K562 (cell line): ENCODE results near the gene SLC25A1. TPM values are rescaled to one million over a fixed set of nuclear protein-coding genes. Genes with fewer than 3 reads are reported as not detected.
A peak's percentile ranks its signal among the peaks of the same experiment; 100 is the strongest.

ENCODE experiments used
- ARID3B ChIP-seq: fragments of 250-450 bp; sonication (Bioruptor Pico); IDR thresholded peaks from 2 replicates; pipeline ENCODE4 v1.4.0; 2020; ENCODE audit warnings: borderline replicate concordance
- BRF1 ChIP-seq: IDR thresholded peaks from 3 replicates; pipeline ENCODE4 v1.6.1; 2011; ENCODE audit warnings: borderline replicate concordance, mild to moderate bottlenecking; ENCODE audit not compliant: insufficient read length; ENCODE audit errors: extremely low read depth
- CGGBP1 ChIP-seq: fragments of 250-450 bp; sonication (Bioruptor Pico); IDR thresholded peaks from 2 replicates; pipeline ENCODE4 v1.9.0; 2021; ENCODE audit warnings: mild to moderate bottlenecking
- KDM2B ChIP-seq: fragments of 250-450 bp; sonication (Bioruptor Pico); IDR thresholded peaks from 2 replicates; pipeline ENCODE4 v1.8.0; 2021; ENCODE audit warnings: mild to moderate bottlenecking, moderate library complexity
- KLF1 ChIP-seq: fragments of 450-650 bp; IDR thresholded peaks from 2 replicates; pipeline ENCODE4 v1.6.1; 2016; ENCODE audit warnings: missing genetic modification characterization, missing compliant biosample characterization
- MCM3 ChIP-seq: fragments of 450-650 bp; IDR thresholded peaks from 2 replicates; pipeline ENCODE4 v1.6.1; 2016
- MNT ChIP-seq, 2 experiments: fragments of 450-650 bp; conservative IDR thresholded peaks; 2 replicates each; pipeline ENCODE4 v1.6.1; 2017; ENCODE audit warnings: mild to moderate bottlenecking in 2 of 2, moderate library complexity in 2 of 2
- MTA2 ChIP-seq: fragments of 450-650 bp; IDR thresholded peaks from 2 replicates; pipeline ENCODE4 v1.6.1; 2016; ENCODE audit warnings: low read depth
- PTBP1 ChIP-seq: fragments of 200-400 bp; formaldehyde crosslinking; IDR thresholded peaks from 2 replicates; pipeline ENCODE4 v1.6.1; 2017; ENCODE audit warnings: low read depth, low read length
- RFX7 ChIP-seq: fragments of 250-450 bp; sonication (Bioruptor Pico); IDR thresholded peaks from 2 replicates; pipeline ENCODE4 v1.5.1; 2021; ENCODE audit warnings: mild to moderate bottlenecking
- RHOXF2B ChIP-seq: fragments of 250-450 bp; sonication (Bioruptor Pico); conservative IDR thresholded peaks from 2 replicates; pipeline ENCODE4 v1.5.1; 2021
- SMAD3 ChIP-seq: fragments of 450-650 bp; formaldehyde crosslinking; conservative IDR thresholded peaks from 2 replicates; pipeline ENCODE4 v1.4.0; 2020; ENCODE audit warnings: mild to moderate bottlenecking
- SOX6 ChIP-seq: fragments of 450-650 bp; IDR thresholded peaks from 2 replicates; pipeline ENCODE4 v1.6.1; 2014; ENCODE audit warnings: mild to moderate bottlenecking
- ZNF12 ChIP-seq: sonication (generic); formaldehyde crosslinking; IDR thresholded peaks from 2 replicates; pipeline ENCODE4 v1.4.0; 2020; ENCODE audit warnings: mild to moderate bottlenecking, missing genetic modification reagents
- ZNF165 ChIP-seq: fragments of 250-450 bp; sonication (Bioruptor Pico); IDR thresholded peaks from 2 replicates; pipeline ENCODE4 v1.4.0; 2020; ENCODE audit warnings: borderline replicate concordance
- ZNF436 ChIP-seq: fragments of 250-450, 450-650 bp; sonication (Bioruptor Pico); formaldehyde crosslinking; IDR thresholded peaks from 2 replicates; pipeline ENCODE4 v1.7.0; 2020; ENCODE audit warnings: mild to moderate bottlenecking
- ZNF699 ChIP-seq: fragments of 250-450 bp; sonication (Bioruptor Pico); IDR thresholded peaks from 2 replicates; pipeline ENCODE4 v1.8.0; 2021; ENCODE audit warnings: mild to moderate bottlenecking, moderate library complexity; ENCODE audit not compliant: insufficient replicate concordance
- polyA plus RNA-seq, 8 experiments: library from polyadenylated mRNA; depleted of rRNA in 4 of 8; stranded (reverse) in 5 of 8; unstranded in 3 of 8; fragments of >200 nt; fragmentation: Nextera tagmentation in 2 of 8; fragmentation: Illumina TruSeq in 1 of 8; extraction: Ambion mirVana in 2 of 8; extraction: Trizol in 1 of 8; gene quantifications; 2 replicates each; pipeline versions ENCODE4 v1.2.1 to v1.2.3, GENCODE V29; 2011 to 2014; ENCODE audit warnings: inconsistent platforms in 1 of 8, missing spikeins in 1 of 8
- total RNA-seq, 7 experiments: library from RNA; depleted of rRNA in 6 of 7; stranded (reverse); fragments of >200 nt in 6 of 7; fragmentation: Illumina TruSeq in 2 of 7; extraction: Trizol in 2 of 7; gene quantifications; 2 replicates each; pipeline versions ENCODE4 v1.2.1 to v1.2.3, GENCODE V29; 2011 to 2021; ENCODE audit warnings: low replicate concordance in 1 of 7
- TF ChIP-seq, protein P1 (sequence below): IDR thresholded peaks from 2 replicates; pipeline ENCODE4 v1.6.1; 2016; ENCODE audit warnings: missing genetic modification characterization, missing compliant biosample characterization
- TF ChIP-seq, protein P2 (sequence below): sonication (generic); formaldehyde crosslinking; IDR thresholded peaks from 2 replicates; pipeline ENCODE4 v1.4.0; 2020; ENCODE audit warnings: mild to moderate bottlenecking, missing genetic modification reagents

The SLC25A1 gene
- total and polyA plus RNA-seq, 9 of the 15 experiments (the other 6 are each of a cell fraction or from before 2014, with no cell fraction given): 11.0 to 408 (median 110) TPM

DNA sequence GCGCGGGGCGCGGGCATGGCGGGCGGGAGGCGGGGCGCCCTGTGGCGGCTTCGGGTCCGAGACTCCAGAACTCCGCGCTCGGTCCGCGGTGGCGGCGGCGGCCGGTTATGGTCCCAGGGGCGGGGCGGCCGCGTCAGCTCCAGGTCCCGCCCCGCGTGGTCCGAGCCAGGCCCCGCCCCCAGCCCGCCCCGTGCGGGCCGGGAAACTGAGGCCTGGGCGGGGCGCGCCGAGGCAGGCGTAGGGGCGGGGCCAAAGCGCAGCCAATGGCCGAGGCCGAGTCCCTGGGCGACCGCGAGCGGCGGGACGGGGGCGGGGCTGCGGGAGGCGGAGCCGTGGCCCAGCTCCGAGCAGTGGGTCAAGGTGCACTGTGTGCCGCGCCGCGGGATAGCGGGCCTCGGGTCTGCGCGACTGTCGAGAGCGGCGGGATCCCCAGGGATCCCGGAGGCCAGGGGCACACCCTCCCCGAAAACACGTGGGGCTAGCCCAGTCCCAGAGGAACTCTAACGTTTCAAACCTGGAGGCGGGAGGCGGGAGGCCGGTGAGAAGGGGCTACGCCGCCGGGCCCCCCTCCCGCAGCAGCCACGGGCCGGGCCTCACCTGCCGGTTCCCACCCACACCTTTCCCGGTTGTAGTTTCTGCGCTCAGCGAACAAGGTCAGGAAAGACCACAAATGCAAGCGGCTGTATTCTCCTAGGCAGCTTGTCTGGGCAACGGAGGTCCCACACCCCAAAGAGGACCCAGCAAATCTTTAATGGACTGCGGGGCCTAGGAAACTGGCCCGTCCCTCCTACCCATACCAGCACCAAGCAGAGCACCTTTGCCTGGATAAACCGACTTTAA is at the start of gene SLC25A1 (continued):
- TF ChIP-seq SOX6 (no peak), MCM3 (no peak), RFX7 (CRISPR knock-in tag) (peak; percentile 87), KDM2B (peak; percentile 98), ZNF165 (peak; percentile 85; the same call in 1 of the 2 replicates), MNT (conservative IDR thresholded peaks at IDR 0.05) (no peak), BRF1 (no peak), ARID3B (CRISPR knock-in tag) (peak; percentile 95), ZNF436 (CRISPR knock-in tag) (peak; percentile 2; the same call in 1 of the 2 replicates), RHOXF2B (peak; percentile 89; the same call in 1 of the 2 replicates), KLF1 (peak; percentile 82; the same call in 1 of the 2 replicates), MTA2 (no peak), ZNF12 (no peak), ZNF699 (CRISPR knock-in tag) (no peak), PTBP1 (no peak), SMAD3 (CRISPR knock-in tag) (peak; percentile 54; the same call in 1 of the 2 replicates), CGGBP1 (CRISPR knock-in tag) (peak; percentile 74)
- TF ChIP-seq, protein P1, sequence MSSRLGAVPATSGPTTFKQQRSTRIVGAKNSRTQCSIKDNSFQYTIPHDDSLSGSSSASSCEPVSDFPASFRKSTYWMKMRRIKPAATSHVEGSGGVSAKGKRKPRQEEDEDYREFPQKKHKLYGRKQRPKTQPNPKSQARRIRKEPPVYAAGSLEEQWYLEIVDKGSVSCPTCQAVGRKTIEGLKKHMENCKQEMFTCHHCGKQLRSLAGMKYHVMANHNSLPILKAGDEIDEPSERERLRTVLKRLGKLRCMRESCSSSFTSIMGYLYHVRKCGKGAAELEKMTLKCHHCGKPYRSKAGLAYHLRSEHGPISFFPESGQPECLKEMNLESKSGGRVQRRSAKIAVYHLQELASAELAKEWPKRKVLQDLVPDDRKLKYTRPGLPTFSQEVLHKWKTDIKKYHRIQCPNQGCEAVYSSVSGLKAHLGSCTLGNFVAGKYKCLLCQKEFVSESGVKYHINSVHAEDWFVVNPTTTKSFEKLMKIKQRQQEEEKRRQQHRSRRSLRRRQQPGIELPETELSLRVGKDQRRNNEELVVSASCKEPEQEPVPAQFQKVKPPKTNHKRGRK (tag): no peak
- TF ChIP-seq, protein P2, sequence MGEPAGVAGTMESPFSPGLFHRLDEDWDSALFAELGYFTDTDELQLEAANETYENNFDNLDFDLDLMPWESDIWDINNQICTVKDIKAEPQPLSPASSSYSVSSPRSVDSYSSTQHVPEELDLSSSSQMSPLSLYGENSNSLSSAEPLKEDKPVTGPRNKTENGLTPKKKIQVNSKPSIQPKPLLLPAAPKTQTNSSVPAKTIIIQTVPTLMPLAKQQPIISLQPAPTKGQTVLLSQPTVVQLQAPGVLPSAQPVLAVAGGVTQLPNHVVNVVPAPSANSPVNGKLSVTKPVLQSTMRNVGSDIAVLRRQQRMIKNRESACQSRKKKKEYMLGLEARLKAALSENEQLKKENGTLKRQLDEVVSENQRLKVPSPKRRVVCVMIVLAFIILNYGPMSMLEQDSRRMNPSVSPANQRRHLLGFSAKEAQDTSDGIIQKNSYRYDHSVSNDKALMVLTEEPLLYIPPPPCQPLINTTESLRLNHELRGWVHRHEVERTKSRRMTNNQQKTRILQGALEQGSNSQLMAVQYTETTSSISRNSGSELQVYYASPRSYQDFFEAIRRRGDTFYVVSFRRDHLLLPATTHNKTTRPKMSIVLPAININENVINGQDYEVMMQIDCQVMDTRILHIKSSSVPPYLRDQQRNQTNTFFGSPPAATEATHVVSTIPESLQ (CRISPR knock-in tag): no peak
